NOMO-1 treated with DMSO at 0.1 percent for 48 hours (cell line): ENCODE results near the gene POU2F2.

Experiments
- DNase-seq: peaks from one replicate; lab custom pipeline; 2025; ENCODE audit not compliant: unreplicated experiment; lab: John Stamatoyannopoulos, UW

The POU2F2 gene

GRCh38 chr19:42155796-42156195, 23.6 kb upstream of the POU2F2 start:
- no peak for DNase-seq

GRCh38 chr19:42154471-42155323, 22.5 kb upstream of the POU2F2 start:
- peak; percentile 9 for DNase-seq

- no peak for DNase-seq
These were observed 21.6 kb upstream of the POU2F2 start for GRCh38 chr19:42153672-42154433.

- no peak for DNase-seq
These were observed 20.8 kb upstream of the POU2F2 start for GRCh38 chr19:42152910-42153671.

GRCh38 chr19:42151782-42152684, 19.8 kb upstream of the POU2F2 start:
- DNase-seq = no peak

- DNase-seq = no peak
These were observed 18.7 kb upstream of the POU2F2 start for GRCh38 chr19:42150911-42151361.

GRCh38 chr19:42150364-42150763, 18.1 kb upstream of the POU2F2 start:
- DNase-seq = no peak

GRCh38 chr19:42149447-42150202, 17.4 kb upstream of the POU2F2 start:
- no peak for DNase-seq

GRCh38 chr19:42148266-42148665, 16.0 kb upstream of the POU2F2 start:
- no peak for DNase-seq

- peak; percentile 17 for DNase-seq
These were observed 11.3 kb upstream of the POU2F2 start for GRCh38 chr19:42143341-42144234.

- peak; percentile 66 for DNase-seq
These were observed 8.0 kb upstream of the POU2F2 start for GRCh38 chr19:42140125-42140754.

GRCh38 chr19:42134535-42135070, 2.4 kb upstream of the POU2F2 start:
- no peak for DNase-seq

GRCh38 chr19:42132851-42133528, 744 bp upstream of the POU2F2 start:
- DNase-seq = peak; percentile 59

GRCh38 chr19:42131149-42132029, 857 bp downstream of the POU2F2 start:
- peak; percentile 15 for DNase-seq

GRCh38 chr19:42130254-42130573, 2.0 kb downstream of the POU2F2 start:
- DNase-seq = no peak
